HepG2 (cell line): ENCODE results near the gene CMTM4. TPM values are rescaled to one million over a fixed set of nuclear protein-coding genes. Genes with fewer than 3 reads are reported as not detected.
A peak's percentile ranks its signal among the peaks of the same experiment; 100 is the strongest.
"Not testable (repeated sequence)": the region's sequence is repeated elsewhere in the genome, so short reads cannot be mapped to it uniquely, and the experiment has no call there.

ENCODE experiments used
- ATAC-seq: fragments of 200-7000 bp; cut with Tn5 transposase; 3 replicates; pipeline ENCODE4 v1.9.1; 2020; ENCODE audit warnings: mild to moderate bottlenecking, moderate library complexity
- BruUV-seq: library from RNA; stranded (reverse); fragments of 400-500 nt; replicated peaks from 2 replicates; lab custom pipeline; 2021; lab: Mats Ljungman, UMichigan
- CTCF ChIA-PET: fragments of 300-600 bp; formaldehyde crosslinking; extraction: SDS; loops from one replicate; lab custom pipeline; 2021; ENCODE audit warnings: low total read pairs, inconsistent platforms, low intra/inter-chr PET ratio; lab: Yijun Ruan, JAX
- POLR2A ChIA-PET: fragments of 350-600 bp; sonication (Branson Sonifier 250); formaldehyde crosslinking; loops from one replicate; lab custom pipeline; 2020; ENCODE audit warnings: antibody characterized with exemption, inconsistent platforms; lab: Yijun Ruan, JAX
- DNase-seq: peaks from one replicate; pipeline ENCODE4 v3.0.0-alpha.2; 2015; ENCODE audit warnings: low spot score
- FAIRE-seq: peaks from 3 replicates; lab custom pipeline; 2011; peaks lifted over from hg19 to GRCh38; lab: Jason Lieb, UNC
- H2AFZ ChIP-seq: one replicate; pipeline ENCODE4 v1.6.1; 2011; ENCODE audit warnings: low read length, inconsistent platforms
- H3K27ac ChIP-seq: fragments of 300-600 bp; 3 replicates; pipeline ENCODE4 v1.8.0; 2011; ENCODE audit warnings: mixed run types, mild to moderate bottlenecking, mixed read lengths, low read length, inconsistent platforms; ENCODE audit not compliant: insufficient read depth; ENCODE audit errors: extremely low read length
- H3K27me3 ChIP-seq, 2 experiments: fragments of 200-600 bp in 1 of 2; 2 replicates in 1 of 2; 3 replicates in 1 of 2; pipeline versions ENCODE4 v1.6.0 to v1.8.0; 2011; ENCODE audit warnings: low read length in 2 of 2, mild to moderate bottlenecking in 2 of 2, moderate library complexity in 2 of 2, inconsistent platforms in 1 of 2; ENCODE audit not compliant: insufficient read depth in 2 of 2, control insufficient read depth in 1 of 2
- H3K36me3 ChIP-seq, 2 experiments: fragments of 200-600 bp in 1 of 2; replicated peaks in 1 of 2; 2 replicates in 1 of 2; 3 replicates in 1 of 2; pipeline versions ENCODE4 v1.5.1 to v1.8.0; 2011; ENCODE audit warnings: low read length in 2 of 2, inconsistent platforms in 1 of 2; ENCODE audit not compliant: insufficient read depth in 2 of 2, control insufficient read depth in 1 of 2
- H3K4me1 ChIP-seq: 2 replicates; pipeline ENCODE4 v1.5.1; 2012; ENCODE audit warnings: low read length, inconsistent platforms; ENCODE audit not compliant: insufficient read depth
- H3K4me2 ChIP-seq: 2 replicates; pipeline ENCODE4 v1.6.0; 2011; ENCODE audit warnings: low read depth, low read length, inconsistent platforms
- H3K4me3 ChIP-seq, 3 experiments: fragments of 200-600 bp in 1 of 3; sonication (generic), shearing (Covaris generic) in 1 of 3; replicated peaks in 1 of 3; 2 replicates each; pipeline ENCODE4 v1.5.1; 2011 to 2016; ENCODE audit warnings: low read length in 3 of 3, inconsistent platforms in 2 of 3, low read depth in 2 of 3, mild to moderate bottlenecking in 2 of 3, control low read depth in 1 of 3, mixed read lengths in 1 of 3; ENCODE audit not compliant: insufficient read depth in 1 of 3
- H3K79me2 ChIP-seq: one replicate; pipeline ENCODE4 v1.6.1; 2011; ENCODE audit warnings: low read length, inconsistent platforms; ENCODE audit not compliant: insufficient read depth
- H3K9ac ChIP-seq: 2 replicates; pipeline ENCODE4 v1.6.0; 2011; ENCODE audit warnings: mild to moderate bottlenecking, low read depth, low read length, inconsistent platforms; ENCODE audit not compliant: insufficient read depth
- H3K9me3 ChIP-seq: 2 replicates; pipeline ENCODE4 v1.5.1; 2012; ENCODE audit warnings: mild to moderate bottlenecking, low read length
- H4K20me1 ChIP-seq: 2 replicates; pipeline ENCODE4 v1.6.0; 2011; ENCODE audit warnings: inconsistent platforms, mild to moderate bottlenecking, low read length, moderate library complexity; ENCODE audit not compliant: insufficient read depth
- CBX1 ChIP-seq: IDR thresholded peaks from one replicate; pipeline ENCODE4 v1.6.1; 2016; ENCODE audit warnings: antibody characterized with exemption, low read depth
- CERS6 ChIP-seq: sonication (generic); formaldehyde crosslinking; IDR thresholded peaks from 2 replicates; pipeline ENCODE4 v1.5.0; 2020; ENCODE audit warnings: missing genetic modification reagents
- DDIT3 ChIP-seq: sonication (generic); formaldehyde crosslinking; IDR thresholded peaks from 2 replicates; pipeline ENCODE4 v1.4.0; 2020; ENCODE audit warnings: mild to moderate bottlenecking, missing genetic modification reagents
- GATAD2A ChIP-seq: IDR thresholded peaks from 2 replicates; pipeline ENCODE4 v1.6.1; 2016
- HNF4A ChIP-seq: sonication (generic); formaldehyde crosslinking; IDR thresholded peaks from 2 replicates; pipeline ENCODE4 v1.4.0; 2020; ENCODE audit warnings: missing genetic modification reagents
- MAFK ChIP-seq, 2 experiments: IDR thresholded peaks in 1 of 2; conservative IDR thresholded peaks in 1 of 2; 2 replicates each; pipeline ENCODE4 v1.6.1; 2011; ENCODE audit warnings: improper control_type of control experiment in 2 of 2, low read length in 2 of 2
- MAZ ChIP-seq, 2 experiments: sonication (generic) in 1 of 2; formaldehyde crosslinking in 1 of 2; IDR thresholded peaks; 2 replicates each; pipeline versions ENCODE4 v1.5.0 to v1.6.1; 2012 to 2020; ENCODE audit warnings: low read depth in 2 of 2, mild to moderate bottlenecking in 2 of 2, borderline replicate concordance in 1 of 2, improper control_type of control experiment in 1 of 2, low read length in 1 of 2, missing genetic modification reagents in 1 of 2, moderate library complexity in 1 of 2
- NCOR1 ChIP-seq: fragments of 200-600 bp; sonication (generic); IDR thresholded peaks from 2 replicates; pipeline ENCODE4 v1.7.0; 2017; ENCODE audit warnings: antibody characterized with exemption, low read length, borderline replicate concordance
- NFE2 ChIP-seq: sonication (generic); formaldehyde crosslinking; IDR thresholded peaks from 2 replicates; pipeline ENCODE4 v1.4.0; 2020; ENCODE audit warnings: missing genetic modification reagents
- NFIC ChIP-seq: IDR thresholded peaks from 2 replicates; pipeline ENCODE4 v1.6.1; 2012; ENCODE audit warnings: mild to moderate bottlenecking, low read length, inconsistent platforms
- NR2F1 ChIP-seq, 2 experiments: fragments of 450-650 bp in 1 of 2; formaldehyde crosslinking in 1 of 2; IDR thresholded peaks; 2 replicates each; pipeline versions ENCODE4 v1.5.0 to v1.6.1; 2016 to 2020; ENCODE audit warnings: mild to moderate bottlenecking in 1 of 2, missing compliant biosample characterization in 1 of 2, missing genetic modification reagents in 1 of 2, moderate library complexity in 1 of 2
- SKI ChIP-seq: fragments of 450-650 bp; IDR thresholded peaks from one replicate; pipeline ENCODE4 v1.6.1; 2018; ENCODE audit warnings: mild to moderate bottlenecking; ENCODE audit not compliant: partially characterized antibody
- SOX13 ChIP-seq, 3 experiments: fragments of 450-650 bp in 1 of 3; sonication (generic) in 1 of 3; formaldehyde crosslinking in 1 of 3; IDR thresholded peaks in 2 of 3; conservative IDR thresholded peaks in 1 of 3; 2 replicates each; pipeline versions ENCODE4 v1.5.0 to v1.6.1; 2016 to 2020; ENCODE audit warnings: antibody characterized with exemption in 1 of 3, mild to moderate bottlenecking in 1 of 3, missing compliant biosample characterization in 1 of 3, missing genetic modification reagents in 1 of 3, moderate library complexity in 1 of 3
- TBL1XR1 ChIP-seq: fragments of 150-350 bp; IDR thresholded peaks from 2 replicates; pipeline ENCODE4 v1.6.1; 2014; ENCODE audit warnings: borderline replicate concordance, low read length; ENCODE audit not compliant: partially characterized antibody
- ZNF281 ChIP-seq: sonication (generic); formaldehyde crosslinking; IDR thresholded peaks from 2 replicates; pipeline ENCODE4 v1.4.0; 2020; ENCODE audit warnings: missing genetic modification reagents, borderline replicate concordance
- WGBS: methylation state at CpG from one replicate; pipeline ENCODE4 v1.1.6; 2017; ENCODE audit warnings: low lambda C conversion rate; 5-methylcytosine and 5-hydroxymethylcytosine counted together
- in situ Hi-C: cut with HindIII; loops from 2 replicates; pipeline ENCODE4 v1.10.0; 2017; ENCODE audit warnings: low pct_unique_long_range_greater_than_20kb; ENCODE audit not compliant: extremely low pct_ligation_motif_present
- intact Hi-C: fragments of 100-400 bp; cut with micrococcal nuclease; formaldehyde crosslinking; loops from one replicate; pipeline ENCODE4 v1.10.0; 2022; ENCODE audit not compliant: unreplicated experiment
- polyA plus RNA-seq, 8 experiments: library from polyadenylated mRNA; depleted of rRNA in 3 of 8; stranded (reverse) in 7 of 8; unstranded in 1 of 8; fragments of >200 nt; fragmentation: Illumina TruSeq in 4 of 8; extraction: Trizol in 4 of 8; gene quantifications; 2 replicates each; pipeline versions ENCODE4 v1.2.1 to v1.2.3, GENCODE V29; 2011 to 2016; ENCODE audit warnings: low read depth in 4 of 8, missing spikeins in 1 of 8, mixed read lengths in 1 of 8; ENCODE audit not compliant: insufficient read depth in 1 of 8
- total RNA-seq, 5 experiments: library from RNA; depleted of rRNA; stranded (reverse); fragments of >200 nt; fragmentation: Illumina TruSeq; extraction: Trizol; gene quantifications; 2 replicates each; pipeline ENCODE4 v1.2.3, GENCODE V29; 2016; ENCODE audit warnings: low read depth in 1 of 5

The CMTM4 gene
- total and polyA plus RNA-seq, 2 of the 13 experiments (the other 11 are each of a cell fraction or from before 2014, with no cell fraction given), result 32.0 to 36.3 TPM

- peak; percentile 48; the same call in 1 of the 2 replicates for TF ChIP-seq ZNF281
- peak; percentile 32 to 55; a peak in 2 of 4 replicates for TF ChIP-seq NR2F1 (CRISPR knock-in tag; IDR thresholded peaks at IDR 0.05)
- TF ChIP-seq NFE2 (CRISPR knock-in tag), result no peak
- 0 out of 4 replicates have a peak, but pooled peaks of 1 of the 2 experiments have one; percentile 6 for TF ChIP-seq MAFK (conservative IDR thresholded peaks at IDR 0.05 in 1 of 2, IDR thresholded peaks at IDR 0.05 in 1 of 2; ENCODE audit: low read length in 2 of 2)
- TF ChIP-seq SOX13 (IDR thresholded peaks at IDR 0.05), result no peak
- TF ChIP-seq SOX13 (CRISPR knock-in tag; conservative IDR thresholded peaks at IDR 0.05 in 1 of 2, IDR thresholded peaks at IDR 0.05 in 1 of 2), result 0 out of 4 replicates have a peak, but pooled peaks of 1 of the 2 experiments have one; percentile 19
- no peak for TF ChIP-seq CERS6
- TF ChIP-seq MAZ (IDR thresholded peaks at IDR 0.05; ENCODE audit: borderline replicate concordance, low read depth, low read length), result no peak
- no peak for TF ChIP-seq MAZ (CRISPR knock-in tag; IDR thresholded peaks at IDR 0.05; ENCODE audit: low read depth)
- 0 out of 2 replicates have a peak, but pooled peaks have one; percentile 16 for TF ChIP-seq GATAD2A
- no peak for TF ChIP-seq DDIT3
- TF ChIP-seq HNF4A, result peak; percentile 40; the same call in 1 of the 2 replicates
- TF ChIP-seq CBX1, result no peak
- TF ChIP-seq TBL1XR1, result peak; percentile 94
- peak; percentile 98 for TF ChIP-seq SKI
- no peak for TF ChIP-seq NFIC
- TF ChIP-seq NCOR1, result peak; percentile 89; the same call in 1 of the 2 replicates
Observed at GRCh38 chr16:66634527-66635196, 61.9 kb downstream of the CMTM4 start (continued).

- H2AFZ ChIP-seq, FAIRE-seq, intact Hi-C loops, H4K20me1 ChIP-seq, DNase-seq, H3K27ac ChIP-seq, BruUV-seq, in situ Hi-C loops, H3K4me3 ChIP-seq, H3K9me3 ChIP-seq, H3K9ac ChIP-seq, H3K4me2 ChIP-seq, H3K27me3 ChIP-seq, POLR2A ChIA-PET, CTCF ChIA-PET, H3K36me3 ChIP-seq, H3K79me2 ChIP-seq, ATAC-seq: not testable (repeated sequence)
- WGBS, result 98% methylated on average over 4 of the region's 4 CpGs
- peaks cover 36% of the 10 kb centered on the region for H3K4me1 ChIP-seq
Observed at GRCh38 chr16:66631558-66631957, 65.0 kb downstream of the CMTM4 start.
